HFF-Myc (cell line): ENCODE measurements around the gene KPNA1.
"Not testable (repeated sequence)": the region's sequence is repeated elsewhere in the genome, so short reads cannot be mapped to it uniquely, and the experiment has no call there.

Source experiments
- DNase-seq: peaks from one replicate; pipeline ENCODE4 v3.0.0-alpha.2; 2011; ENCODE audit warnings: low read depth; ENCODE audit errors: extremely low read depth
- H3K4me3 ChIP-seq: replicated peaks from 2 replicates; pipeline ENCODE4 v1.5.1; 2011; ENCODE audit warnings: low read depth, mild to moderate bottlenecking, control low read depth, low read length
- TF ChIP-seq, protein P1 (sequence below): IDR thresholded peaks from 2 replicates; pipeline ENCODE4 v1.5.1; 2012; ENCODE audit warnings: mild to moderate bottlenecking, low read depth, low read length, control low read depth; ENCODE audit errors: missing control alignments

KPNA1 gene

DNA sequence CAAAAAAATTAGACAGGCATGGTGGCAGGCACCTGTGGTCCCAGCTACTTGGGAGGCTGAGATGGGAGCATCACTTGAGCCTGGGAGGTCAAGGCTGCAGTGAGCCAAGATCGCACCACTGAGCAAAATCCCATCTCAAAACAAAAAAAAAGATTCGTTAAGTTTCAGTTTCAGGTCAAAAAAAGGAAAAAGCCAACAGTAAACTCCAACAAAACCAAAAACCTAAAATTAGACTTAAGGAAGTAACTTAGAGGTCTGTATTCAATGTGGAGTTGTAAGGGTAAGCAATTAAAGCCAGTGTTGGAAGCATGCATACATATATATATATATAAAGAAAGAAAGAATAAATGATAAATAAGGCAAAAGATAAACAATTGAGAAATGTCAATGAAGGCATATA lies 11.8 kb downstream of the KPNA1 start:
- no peak overlapping the region for H3K4me3 ChIP-seq
- TF ChIP-seq, protein P1, sequence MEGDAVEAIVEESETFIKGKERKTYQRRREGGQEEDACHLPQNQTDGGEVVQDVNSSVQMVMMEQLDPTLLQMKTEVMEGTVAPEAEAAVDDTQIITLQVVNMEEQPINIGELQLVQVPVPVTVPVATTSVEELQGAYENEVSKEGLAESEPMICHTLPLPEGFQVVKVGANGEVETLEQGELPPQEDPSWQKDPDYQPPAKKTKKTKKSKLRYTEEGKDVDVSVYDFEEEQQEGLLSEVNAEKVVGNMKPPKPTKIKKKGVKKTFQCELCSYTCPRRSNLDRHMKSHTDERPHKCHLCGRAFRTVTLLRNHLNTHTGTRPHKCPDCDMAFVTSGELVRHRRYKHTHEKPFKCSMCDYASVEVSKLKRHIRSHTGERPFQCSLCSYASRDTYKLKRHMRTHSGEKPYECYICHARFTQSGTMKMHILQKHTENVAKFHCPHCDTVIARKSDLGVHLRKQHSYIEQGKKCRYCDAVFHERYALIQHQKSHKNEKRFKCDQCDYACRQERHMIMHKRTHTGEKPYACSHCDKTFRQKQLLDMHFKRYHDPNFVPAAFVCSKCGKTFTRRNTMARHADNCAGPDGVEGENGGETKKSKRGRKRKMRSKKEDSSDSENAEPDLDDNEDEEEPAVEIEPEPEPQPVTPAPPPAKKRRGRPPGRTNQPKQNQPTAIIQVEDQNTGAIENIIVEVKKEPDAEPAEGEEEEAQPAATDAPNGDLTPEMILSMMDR = no peak

DNA sequence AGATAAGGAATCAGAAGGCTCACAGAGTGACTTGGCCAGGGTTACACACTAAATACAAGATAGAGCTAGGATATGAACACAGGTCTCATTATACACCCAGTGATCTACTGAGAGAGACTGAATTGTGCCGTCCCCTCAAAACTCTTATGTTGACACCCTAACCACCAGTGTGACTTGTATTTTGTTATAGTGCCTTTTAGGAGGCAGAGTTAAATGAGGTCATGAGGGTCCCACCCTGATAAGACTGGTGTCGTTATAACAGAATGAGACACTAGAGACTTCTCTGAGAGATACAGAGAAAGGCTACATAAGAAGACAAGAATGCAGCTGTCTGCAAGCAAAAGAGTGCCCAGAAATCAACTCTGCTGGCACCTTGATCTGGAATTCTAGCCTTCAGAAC lies 12.6 kb downstream of the KPNA1 start:
- no peak for DNase-seq

More for the DNA sequence above, 11.8 kb downstream of the KPNA1 start:
- DNase-seq = no peak

DNA sequence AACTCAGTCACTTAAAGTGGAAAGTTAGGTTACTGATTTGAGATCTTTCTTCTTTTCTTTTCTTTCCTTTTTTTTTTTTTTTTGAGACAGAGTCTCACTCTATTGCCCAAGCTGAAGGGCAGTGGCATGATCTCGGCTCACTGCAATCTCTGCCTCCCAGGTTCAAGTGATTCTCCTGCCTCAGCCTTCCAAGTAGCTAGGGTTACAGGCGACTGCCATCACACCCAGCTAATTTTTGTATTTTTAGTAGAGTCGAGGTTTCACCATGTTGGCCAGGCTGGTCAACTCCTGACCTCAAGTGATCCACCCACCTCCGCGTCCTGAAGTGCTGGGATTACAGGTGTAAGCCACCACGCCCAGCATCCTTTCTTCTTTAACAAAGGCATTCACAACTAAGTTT lies 13.8 kb downstream of the KPNA1 start:
- not testable (repeated sequence) for DNase-seq, H3K4me3 ChIP-seq

More for the DNA sequence above, 12.6 kb downstream of the KPNA1 start:
- no peak overlapping the region for H3K4me3 ChIP-seq
- TF ChIP-seq, protein P1 = no peak

DNA sequence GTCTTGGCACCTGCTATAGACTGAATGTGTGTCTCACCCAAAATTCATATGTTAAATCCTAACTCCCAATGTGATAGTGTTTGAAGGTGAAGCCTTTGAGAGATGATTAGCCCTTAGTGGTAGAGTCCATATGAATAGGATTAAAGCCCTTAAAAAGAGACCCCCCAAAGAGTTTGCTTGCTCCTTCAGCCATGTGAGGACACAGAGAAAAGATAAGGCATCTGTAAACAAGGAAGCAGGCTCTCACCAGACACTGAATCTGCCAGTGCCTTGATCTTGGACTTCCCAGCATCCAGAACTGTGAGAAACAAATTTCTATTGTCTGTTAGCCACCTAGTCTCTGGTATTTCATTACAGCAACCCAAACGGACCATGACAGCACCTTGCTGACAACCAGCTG lies 16.6 kb downstream of the KPNA1 start:
- TF ChIP-seq, protein P1 = no peak
- no peak overlapping the region for H3K4me3 ChIP-seq
- no peak for DNase-seq

DNA sequence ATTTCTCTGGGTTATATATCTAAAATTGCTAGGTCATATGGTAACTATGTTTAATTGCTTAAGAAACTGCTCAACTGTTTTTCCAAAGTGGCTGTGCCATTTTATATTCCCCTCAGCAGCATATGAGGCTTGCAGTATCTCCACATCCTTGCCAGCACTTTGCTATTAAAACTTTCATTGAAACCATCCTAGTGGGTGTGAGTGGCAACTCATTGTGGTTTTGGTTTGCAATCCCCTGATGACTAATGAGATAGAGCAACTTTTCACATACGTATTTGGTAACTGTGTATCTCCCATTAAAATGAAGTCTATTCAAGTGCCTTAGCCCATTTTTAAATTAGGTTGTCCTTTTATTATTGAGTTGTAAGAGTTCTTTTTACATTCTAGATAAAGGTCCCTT lies 17.3 kb downstream of the KPNA1 start:
- peak; percentile 77 for DNase-seq
- TF ChIP-seq, protein P1 = no peak
- H3K4me3 ChIP-seq = no peak overlapping the region

DNA sequence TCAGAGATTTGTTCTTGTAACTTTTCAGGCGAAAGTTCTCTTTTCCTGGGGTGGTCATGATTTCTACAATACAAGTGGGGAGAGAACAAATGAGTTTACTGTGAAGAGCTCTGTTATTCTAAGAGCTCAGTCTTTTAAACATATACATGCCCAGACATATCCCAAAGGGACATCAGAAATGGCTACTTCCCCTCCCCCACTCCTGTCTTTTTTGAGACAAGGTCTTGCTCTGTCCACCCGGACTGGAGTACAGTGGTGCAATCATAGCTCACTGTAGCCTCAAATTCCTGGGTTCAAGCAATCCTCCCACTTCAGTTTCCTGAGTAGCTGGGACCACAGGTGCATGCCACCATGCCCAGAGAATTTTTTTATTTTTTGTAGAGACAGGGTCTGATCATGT lies 18.2 kb downstream of the KPNA1 start:
- no peak overlapping the region for H3K4me3 ChIP-seq
- DNase-seq = no peak
- TF ChIP-seq, protein P1 = no peak

DNA sequence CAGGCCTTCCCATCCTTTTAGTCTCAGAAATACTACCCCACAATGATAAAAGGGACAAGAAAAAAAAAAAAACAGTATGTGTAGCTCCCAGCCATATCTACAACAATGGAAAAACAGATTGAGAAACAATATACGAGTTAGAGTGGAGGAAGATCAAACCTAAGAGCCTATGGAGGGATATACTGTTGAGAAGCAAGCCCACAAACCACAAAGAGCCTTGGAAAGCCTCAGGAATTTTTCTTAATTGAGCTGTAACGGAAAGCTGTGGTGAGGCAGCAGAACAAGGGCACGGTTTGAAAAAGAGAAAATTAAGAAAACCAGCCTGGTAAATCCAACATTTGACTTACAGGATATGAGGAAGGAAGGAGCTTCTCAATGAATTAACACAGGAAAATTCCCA lies 21.4 kb downstream of the KPNA1 start:
- TF ChIP-seq, protein P1 = no peak
- H3K4me3 ChIP-seq = no peak overlapping the region
- DNase-seq = peak; percentile 35
